ENCODE measurements around the gene MIS12. TPM values are rescaled to one million over a fixed set of nuclear protein-coding genes. Genes with fewer than 3 reads are reported as not detected.

MIS12 gene
- total RNA-seq = 10 to 100 TPM in 5 of 6 donors, 1 to 10 TPM in 1; 3.2 to 79.6 (median 15.2) TPM

- Histone ChIP-seq H3K9me3 (no peaks in the 10 kb centered on the region), H3K36me3 (peaks cover 7 to 61% (median 40%) of the 10 kb centered on the region in 4 donors), H3K27ac (peak within 1 kb of the TSS; percentile 96 to 99 (median 98)), H3K4me1 (peaks cover 19 to 35% (median 21%) of the 10 kb centered on the region in 4 donors), H3K4me3 (peak within 1 kb of the TSS; percentile 75 to 91 (median 88)), H3K27me3 (no peaks in the 10 kb centered on the region)
- DNase-seq (peak; percentile 98 to 99), ATAC-seq (ENCODE audit: low FRiP score in 2 of 2) (peak; percentile 98 to 99)
- WGBS, 2 donors = 0 to 1% methylated on average over 37 to 63 of the region's 77 CpGs
- TF ChIP-seq POLR2A (IDR thresholded peaks at IDR 0.05) = peak; percentile 55 to 89 (median 76)
- peak; percentile 79 to 95 for TF ChIP-seq POLR2AphosphoS5 (IDR thresholded peaks at IDR 0.05)
- no peak for TF ChIP-seq EP300 (IDR thresholded peaks at IDR 0.05)
- TF ChIP-seq CTCF (IDR thresholded peaks at IDR 0.05) = peak in 1 of 6 experiments; percentile 15
Measured at GRCh38 chr17:5486206-5487124, at the start of gene MIS12. MIS12 (plus strand) TSS chr17:5486566; CDS start chr17:5488863, 2,297 bp downstream.

- DNase-seq = no peak
- WGBS, 2 donors = 67 to 74% methylated on average over 5 of the region's 5 CpGs
- Histone ChIP-seq H3K4me3 (peak overlapping the region in 3 of 4 donors; percentile 79 to 92 (median 88)), H3K27me3 (no peaks in the 10 kb centered on the region), H3K9me3 (no peaks in the 10 kb centered on the region), H3K36me3 (peaks cover 18 to 48% (median 24%) of the 10 kb centered on the region in 4 donors), H3K4me1 (peaks cover 12 to 23% (median 17%) of the 10 kb centered on the region in 4 donors), H3K27ac (peak overlapping the region in 3 of 4 donors; percentile 74 to 92 (median 83))
- no peak for ATAC-seq (ENCODE audit: low FRiP score in 2 of 2)
- TF ChIP-seq EP300 (IDR thresholded peaks at IDR 0.05) = no peak
- TF ChIP-seq POLR2A (IDR thresholded peaks at IDR 0.05) = no peak
- TF ChIP-seq POLR2AphosphoS5 (IDR thresholded peaks at IDR 0.05) = no peak
- no peak for TF ChIP-seq CTCF (IDR thresholded peaks at IDR 0.05)
Measured at GRCh38 chr17:5437721-5438317, 48.5 kb upstream of the MIS12 start.

- no peaks in the 10 kb centered on the region for H3K9me3 ChIP-seq
- peak within 1 kb of the TSS; percentile 68 to 92 (median 78) for H3K27ac ChIP-seq
- ATAC-seq (ENCODE audit: low FRiP score in 2 of 2) (peak; percentile 98 to 99), DNase-seq (peak; percentile 93 to 99)
- no peaks in the 10 kb centered on the region for H3K27me3 ChIP-seq
- H3K4me3 ChIP-seq = peak within 1 kb of the TSS; percentile 79 to 97 (median 90)
- H3K36me3 ChIP-seq = peaks cover 9 to 46% (median 18%) of the 10 kb centered on the region in 4 donors
- peaks cover 12 to 23% (median 17%) of the 10 kb centered on the region in 4 donors for H3K4me1 ChIP-seq
- 0% methylated on average over 37 to 43 of the region's 75 CpGs for WGBS, 2 donors
- TF ChIP-seq EP300 (IDR thresholded peaks at IDR 0.05) (no peak), POLR2A (IDR thresholded peaks at IDR 0.05) (peak in 2 of 4 donors; percentile 39 to 76), POLR2AphosphoS5 (IDR thresholded peaks at IDR 0.05) (peak; percentile 48 to 79), CTCF (IDR thresholded peaks at IDR 0.05) (peak; percentile 98 to 99 (median 99))
Measured at GRCh38 chr17:5438716-5439445, 47.5 kb upstream of the MIS12 start, which contains the start of gene C1QBP. C1QBP (minus strand) TSS chr17:5439155; CDS start chr17:5439073, 82 bp downstream.

GRCh38 chr17:5439446-5439764 is 47.0 kb upstream of the MIS12 start:
- peak overlapping the region in 3 of 4 donors; percentile 79 to 92 (median 88) for H3K4me3 ChIP-seq
- no peaks in the 10 kb centered on the region for H3K9me3 ChIP-seq
- peak overlapping the region; percentile 68 to 92 (median 78) for H3K27ac ChIP-seq
- peaks cover 10 to 46% (median 19%) of the 10 kb centered on the region in 4 donors for H3K36me3 ChIP-seq
- no peak for DNase-seq
- no peak for ATAC-seq (ENCODE audit: low FRiP score in 2 of 2)
- 6 to 8% methylated on average over 1 of the region's 1 CpG for WGBS, 2 donors
- no peak for TF ChIP-seq POLR2A (IDR thresholded peaks at IDR 0.05)
- no peak for TF ChIP-seq CTCF (IDR thresholded peaks at IDR 0.05)
- no peak for TF ChIP-seq POLR2AphosphoS5 (IDR thresholded peaks at IDR 0.05)
- no peak for TF ChIP-seq EP300 (IDR thresholded peaks at IDR 0.05)
- H3K27me3 ChIP-seq = no peaks in the 10 kb centered on the region
- peaks cover 12 to 23% (median 17%) of the 10 kb centered on the region in 4 donors for H3K4me1 ChIP-seq
